Psoas muscle (tissue), 8 donors: ENCODE results near the gene SLC2A5. TPM values are rescaled to one million over a fixed set of nuclear protein-coding genes. Genes with fewer than 3 reads are reported as not detected.

Experiments
- ATAC-seq, 4 donors: fragments of 200-7000 bp; cut with Tn5 transposase; one replicate each; pipeline ENCODE4 v1.9.1; 2020; ENCODE audit warnings: moderate library complexity in 3 of 4, mild to moderate bottlenecking in 2 of 4
- DNase-seq, 2 donors: peaks; one replicate each; pipeline ENCODE4 v3.0.0-alpha.2; 2020
- H3K27ac ChIP-seq: fragments of 200-600 bp; one replicate; pipeline ENCODE4 v1.8.0; 2022
- H3K27me3 ChIP-seq, 3 donors: fragments of 200-600 bp in 1 of 3; one replicate each; pipeline versions ENCODE4 v1.6.1 to v1.8.0; 2013 to 2022; ENCODE audit warnings: low read length in 2 of 3, mild to moderate bottlenecking in 2 of 3, moderate library complexity in 1 of 3; ENCODE audit not compliant: insufficient read depth in 3 of 3
- H3K36me3 ChIP-seq, 2 donors: fragments of 200-600 bp in 1 of 2; one replicate each; pipeline versions ENCODE4 v1.6.1 to v1.8.0; 2013 to 2022; ENCODE audit warnings: low read depth in 1 of 2, mild to moderate bottlenecking in 1 of 2, moderate library complexity in 1 of 2; ENCODE audit not compliant: insufficient read depth in 1 of 2
- H3K4me1 ChIP-seq: fragments of 200-600 bp; one replicate; pipeline ENCODE4 v1.8.0; 2022
- H3K4me3 ChIP-seq: fragments of 200-600 bp; one replicate; pipeline ENCODE4 v1.8.0; 2022; ENCODE audit warnings: mild to moderate bottlenecking
- H3K9me3 ChIP-seq: fragments of 200-600 bp; one replicate; pipeline ENCODE4 v1.8.0; 2022
- WGBS, 3 donors: extraction: QIAGEN DNeasy Blood & Tissue Kit; methylation state at CpG; one replicate each; pipeline versions ENCODE4 v1.1.6 to v1.1.7; 2013; 5-methylcytosine and 5-hydroxymethylcytosine counted together
- intact Hi-C, 2 donors: fragments of 100-400 bp; cut with DNase I; formaldehyde crosslinking; loops; one replicate each; pipeline versions ENCODE4 v1.11.0 to v1.14.2; 2022
- polyA plus RNA-seq, 3 donors: library from polyadenylated mRNA; stranded (reverse); fragments of 200-250 nt; gene quantifications; one replicate each; pipeline ENCODE4 v1.2.3, GENCODE V29; 2013
- total RNA-seq, 4 donors: library from RNA; stranded (reverse); fragmentation: NEBNext Ultra II Directional in 2 of 4; extraction: Animal tissue kit (Norgen Biotek cat#: 25700) in 2 of 4; gene quantifications; one replicate each; pipeline versions ENCODE4 v1.2.1 to v1.2.4, GENCODE V29; 2021 to 2023
- TF ChIP-seq, protein P1 (sequence below): fragments of 200-600 bp; IDR thresholded peaks from one replicate; pipeline ENCODE4 v1.8.0; 2022; ENCODE audit warnings: antibody characterized with exemption
- donor health status: healthy with polysubstance abuse.
- donor health status: DM: no; HTN: no; CAD: no; lungs with moderate emphysema.
- donor health status: Bipolar disorder and iron deficiency.
- donor health status: healthy.
- donor health status: DM: yes; HTN: yes; CAD: no.
- donor health status: DM: no; HTN: no; CAD: no.
- donor health status: DM: no; HTN: no; CAD: no.
- donor health status: DM: yes; HTN: yes; CAD: no.

SLC2A5 gene
- total and polyA plus RNA-seq, 7 donors: 12.8 to 97.9 (median 31.7) TPM

DNA sequence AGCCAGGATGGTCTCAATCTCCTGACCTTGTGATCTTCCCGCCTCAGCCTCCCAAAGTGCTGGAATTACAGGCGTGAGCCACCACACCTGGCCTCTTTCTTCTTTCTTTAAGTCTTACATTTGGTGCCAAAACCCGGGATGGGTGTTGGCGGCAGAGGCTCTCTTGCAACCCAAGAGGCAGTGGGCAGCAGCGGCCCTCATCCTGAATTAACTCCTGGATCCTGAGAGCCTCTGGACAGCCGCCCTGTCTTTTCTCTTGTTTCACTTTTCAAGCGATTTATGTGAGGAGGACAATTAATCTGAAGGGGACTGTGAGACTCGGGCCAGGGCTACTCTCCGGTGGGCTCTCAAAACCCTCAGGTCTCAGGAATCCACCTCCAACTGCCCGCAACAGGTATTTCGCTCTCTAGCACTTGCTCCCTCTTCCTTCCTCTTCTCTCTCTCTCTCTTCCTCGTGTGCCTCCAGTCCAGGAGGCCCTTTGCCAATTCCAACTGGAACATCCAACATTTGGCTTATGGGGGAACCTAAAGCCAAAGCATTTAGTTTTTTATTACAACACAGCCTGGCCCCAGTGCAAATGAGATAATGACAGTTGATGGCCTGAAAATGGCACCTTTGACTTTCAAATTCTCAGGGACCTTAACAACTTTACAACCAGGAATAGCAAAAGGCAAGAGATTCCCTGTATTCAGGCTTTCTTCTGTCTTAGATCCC is 18.1 kb upstream of the SLC2A5 start:
- intact Hi-C loops: no loop called here
- no peak overlapping the region for H3K4me3 ChIP-seq
- no peaks in the 10 kb centered on the region for H3K27me3 ChIP-seq
- H3K4me1 ChIP-seq: no peaks in the 10 kb centered on the region
- H3K9me3 ChIP-seq: no peaks in the 10 kb centered on the region
- 52 to 59% (median 59%) methylated on average over 12 of the region's 12 CpGs for WGBS, 3 donors
- ATAC-seq (no peak), DNase-seq (no peak)
- no peak overlapping the region for H3K27ac ChIP-seq
- TF ChIP-seq, protein P1, sequence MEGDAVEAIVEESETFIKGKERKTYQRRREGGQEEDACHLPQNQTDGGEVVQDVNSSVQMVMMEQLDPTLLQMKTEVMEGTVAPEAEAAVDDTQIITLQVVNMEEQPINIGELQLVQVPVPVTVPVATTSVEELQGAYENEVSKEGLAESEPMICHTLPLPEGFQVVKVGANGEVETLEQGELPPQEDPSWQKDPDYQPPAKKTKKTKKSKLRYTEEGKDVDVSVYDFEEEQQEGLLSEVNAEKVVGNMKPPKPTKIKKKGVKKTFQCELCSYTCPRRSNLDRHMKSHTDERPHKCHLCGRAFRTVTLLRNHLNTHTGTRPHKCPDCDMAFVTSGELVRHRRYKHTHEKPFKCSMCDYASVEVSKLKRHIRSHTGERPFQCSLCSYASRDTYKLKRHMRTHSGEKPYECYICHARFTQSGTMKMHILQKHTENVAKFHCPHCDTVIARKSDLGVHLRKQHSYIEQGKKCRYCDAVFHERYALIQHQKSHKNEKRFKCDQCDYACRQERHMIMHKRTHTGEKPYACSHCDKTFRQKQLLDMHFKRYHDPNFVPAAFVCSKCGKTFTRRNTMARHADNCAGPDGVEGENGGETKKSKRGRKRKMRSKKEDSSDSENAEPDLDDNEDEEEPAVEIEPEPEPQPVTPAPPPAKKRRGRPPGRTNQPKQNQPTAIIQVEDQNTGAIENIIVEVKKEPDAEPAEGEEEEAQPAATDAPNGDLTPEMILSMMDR: no peak
- no peaks in the 10 kb centered on the region for H3K36me3 ChIP-seq

GRCh38 chr1:9086796-9087195 is 17.4 kb upstream of the SLC2A5 start:
- Histone ChIP-seq H3K36me3 (no peaks in the 10 kb centered on the region), H3K27me3 (no peaks in the 10 kb centered on the region), H3K9me3 (no peaks in the 10 kb centered on the region), H3K4me3 (no peak overlapping the region), H3K27ac (no peak overlapping the region), H3K4me1 (no peaks in the 10 kb centered on the region)
- TF ChIP-seq, protein P1: no peak
- DNase-seq: no peak
- intact Hi-C loops: no loop called here
- WGBS, 3 donors: 50 to 91% (median 67%) methylated on average over 2 of the region's 2 CpGs
- ATAC-seq: no peak

- intact Hi-C loops: no loop called here
- no peak overlapping the region for H3K27ac ChIP-seq
Measured at GRCh38 chr1:9086045-9086444, 16.6 kb upstream of the SLC2A5 start.

DNA sequence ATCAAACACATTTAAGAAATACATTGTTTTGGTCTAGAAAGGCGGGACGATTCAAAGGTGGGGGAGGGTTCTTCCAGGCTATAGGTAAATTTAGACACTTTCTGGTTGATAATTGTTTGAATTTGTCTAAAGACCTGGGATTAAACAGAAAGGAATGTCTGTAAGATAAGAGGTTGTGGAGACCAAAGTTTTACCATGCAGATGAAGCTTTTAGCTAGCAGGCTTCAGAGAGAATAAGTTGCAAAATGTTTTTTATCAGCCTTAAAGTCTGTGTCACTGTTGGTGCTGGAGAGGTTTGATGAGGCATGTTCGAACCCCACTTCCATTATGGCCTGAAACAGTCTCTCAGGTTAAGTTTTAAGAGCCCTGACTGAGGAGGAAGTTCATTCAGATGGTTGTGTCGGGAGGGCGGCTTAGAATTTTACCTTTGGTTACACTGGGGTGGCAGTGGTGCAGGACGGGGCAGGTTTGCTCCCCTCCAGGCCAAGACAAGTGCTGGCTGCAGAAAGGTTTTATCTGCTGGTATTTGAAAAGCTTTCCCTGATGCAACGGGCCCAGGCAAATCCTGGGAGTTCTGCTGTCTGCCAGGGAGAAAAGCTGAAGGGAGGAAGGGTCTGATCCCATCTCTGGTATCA is 16.0 kb upstream of the SLC2A5 start:
- Histone ChIP-seq H3K36me3 (no peaks in the 10 kb centered on the region), H3K9me3 (no peaks in the 10 kb centered on the region), H3K27me3 (no peaks in the 10 kb centered on the region), H3K4me1 (no peaks in the 10 kb centered on the region), H3K27ac (no peak overlapping the region), H3K4me3 (no peak overlapping the region)
- WGBS, 3 donors: 84 to 89% (median 89%) methylated on average over 7 of the region's 7 CpGs
- intact Hi-C loops: no loop called here
- no peak for ATAC-seq
- DNase-seq: no peak
- TF ChIP-seq, protein P1: no peak

More at GRCh38 chr1:9086045-9086444, 16.6 kb upstream of the SLC2A5 start:
- Histone ChIP-seq H3K4me1 (no peaks in the 10 kb centered on the region), H3K9me3 (no peaks in the 10 kb centered on the region), H3K36me3 (no peaks in the 10 kb centered on the region), H3K4me3 (no peak overlapping the region), H3K27me3 (no peaks in the 10 kb centered on the region)
- TF ChIP-seq, protein P1: no peak
- 82 to 93% (median 84%) methylated on average over 5 of the region's 5 CpGs for WGBS, 3 donors
- ATAC-seq (no peak), DNase-seq (no peak)
